ENCODE data around the gene CDH16.

DNA sequence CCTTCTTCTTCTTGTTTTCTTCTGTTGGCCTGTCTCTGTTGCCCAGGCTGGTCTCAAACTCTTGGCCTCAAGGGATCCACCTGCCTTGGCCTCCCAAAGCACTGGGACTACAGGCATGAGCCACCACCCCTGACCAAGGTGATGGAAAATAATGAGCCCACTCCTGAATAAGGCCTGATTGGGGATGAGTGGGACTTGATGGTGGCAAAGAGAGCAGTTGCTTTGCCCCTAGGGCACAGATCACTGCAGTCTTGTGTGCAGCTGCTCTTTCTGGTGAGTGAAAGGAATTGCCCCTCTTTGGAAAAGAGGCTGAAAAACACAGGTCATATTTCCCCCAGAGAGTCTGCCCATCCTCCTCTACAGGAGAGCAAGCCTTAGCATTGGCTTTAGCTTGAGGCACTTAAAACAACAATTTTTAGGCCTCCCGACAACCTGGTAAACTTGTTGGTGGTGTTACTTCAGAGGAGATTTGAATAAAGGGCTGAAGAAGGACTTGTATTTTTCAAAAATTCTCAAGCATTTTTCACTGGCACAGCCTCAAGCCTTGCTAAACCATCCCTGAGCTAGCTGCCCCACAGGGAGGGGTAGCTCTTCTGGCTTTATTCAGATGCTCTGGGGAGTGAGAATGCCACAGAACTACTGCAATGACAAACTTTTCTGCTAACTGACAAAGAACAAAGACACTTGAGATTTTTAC is 44.5 kb downstream of the CDH16 start:
- TF ChIP-seq POLR2A (IDR thresholded peaks at IDR 0.05), result no peak
- TF ChIP-seq, protein P1, sequence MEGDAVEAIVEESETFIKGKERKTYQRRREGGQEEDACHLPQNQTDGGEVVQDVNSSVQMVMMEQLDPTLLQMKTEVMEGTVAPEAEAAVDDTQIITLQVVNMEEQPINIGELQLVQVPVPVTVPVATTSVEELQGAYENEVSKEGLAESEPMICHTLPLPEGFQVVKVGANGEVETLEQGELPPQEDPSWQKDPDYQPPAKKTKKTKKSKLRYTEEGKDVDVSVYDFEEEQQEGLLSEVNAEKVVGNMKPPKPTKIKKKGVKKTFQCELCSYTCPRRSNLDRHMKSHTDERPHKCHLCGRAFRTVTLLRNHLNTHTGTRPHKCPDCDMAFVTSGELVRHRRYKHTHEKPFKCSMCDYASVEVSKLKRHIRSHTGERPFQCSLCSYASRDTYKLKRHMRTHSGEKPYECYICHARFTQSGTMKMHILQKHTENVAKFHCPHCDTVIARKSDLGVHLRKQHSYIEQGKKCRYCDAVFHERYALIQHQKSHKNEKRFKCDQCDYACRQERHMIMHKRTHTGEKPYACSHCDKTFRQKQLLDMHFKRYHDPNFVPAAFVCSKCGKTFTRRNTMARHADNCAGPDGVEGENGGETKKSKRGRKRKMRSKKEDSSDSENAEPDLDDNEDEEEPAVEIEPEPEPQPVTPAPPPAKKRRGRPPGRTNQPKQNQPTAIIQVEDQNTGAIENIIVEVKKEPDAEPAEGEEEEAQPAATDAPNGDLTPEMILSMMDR (IDR thresholded peaks at IDR 0.05), result no peak
